ENCODE results near the gene OXCT1. TPM values are rescaled to one million over a fixed set of nuclear protein-coding genes. Genes with fewer than 3 reads are reported as not detected.

The OXCT1 gene
- total RNA-seq, 1 donor from 2014 or later, result 24.7 TPM

DNA sequence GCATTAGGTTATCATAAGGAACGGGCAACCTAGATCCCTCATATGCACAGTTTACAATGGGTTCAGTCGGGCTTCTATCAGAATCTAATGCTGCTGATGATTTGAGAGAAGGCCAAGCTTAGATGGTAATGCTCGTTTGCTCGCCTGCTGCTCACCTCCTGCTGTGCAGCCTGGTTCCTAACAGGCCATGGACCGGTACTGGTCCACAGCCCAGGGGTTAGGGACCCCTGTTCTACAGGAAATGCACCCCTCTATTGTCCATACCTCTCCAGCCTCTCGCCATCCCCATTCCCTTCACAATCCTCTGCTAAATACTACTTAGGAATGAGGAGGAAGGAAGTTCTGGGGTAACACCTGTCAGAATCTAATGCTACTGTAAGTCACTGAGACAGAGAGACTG lies 75.1 kb downstream of the OXCT1 start:
- Mint-ChIP-seq H3K9me3 (ENCODE audit: unreplicated experiment) (no peaks in the 10 kb centered on the region), H3K4me3 (ENCODE audit: unreplicated experiment) (no peak overlapping the region), H3K4me1 (ENCODE audit: low read depth, unreplicated experiment) (peaks cover 5% of the 10 kb centered on the region), H3K36me3 (ENCODE audit: unreplicated experiment) (no peaks in the 10 kb centered on the region), H3K27me3 (ENCODE audit: unreplicated experiment) (no peaks in the 10 kb centered on the region), H3K27ac (ENCODE audit: unreplicated experiment) (no peak overlapping the region)
- DNase-seq, result no peak
- TF ChIP-seq, protein P1, sequence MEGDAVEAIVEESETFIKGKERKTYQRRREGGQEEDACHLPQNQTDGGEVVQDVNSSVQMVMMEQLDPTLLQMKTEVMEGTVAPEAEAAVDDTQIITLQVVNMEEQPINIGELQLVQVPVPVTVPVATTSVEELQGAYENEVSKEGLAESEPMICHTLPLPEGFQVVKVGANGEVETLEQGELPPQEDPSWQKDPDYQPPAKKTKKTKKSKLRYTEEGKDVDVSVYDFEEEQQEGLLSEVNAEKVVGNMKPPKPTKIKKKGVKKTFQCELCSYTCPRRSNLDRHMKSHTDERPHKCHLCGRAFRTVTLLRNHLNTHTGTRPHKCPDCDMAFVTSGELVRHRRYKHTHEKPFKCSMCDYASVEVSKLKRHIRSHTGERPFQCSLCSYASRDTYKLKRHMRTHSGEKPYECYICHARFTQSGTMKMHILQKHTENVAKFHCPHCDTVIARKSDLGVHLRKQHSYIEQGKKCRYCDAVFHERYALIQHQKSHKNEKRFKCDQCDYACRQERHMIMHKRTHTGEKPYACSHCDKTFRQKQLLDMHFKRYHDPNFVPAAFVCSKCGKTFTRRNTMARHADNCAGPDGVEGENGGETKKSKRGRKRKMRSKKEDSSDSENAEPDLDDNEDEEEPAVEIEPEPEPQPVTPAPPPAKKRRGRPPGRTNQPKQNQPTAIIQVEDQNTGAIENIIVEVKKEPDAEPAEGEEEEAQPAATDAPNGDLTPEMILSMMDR (IDR thresholded peaks at IDR 0.05; ENCODE audit: partially characterized antibody, unreplicated experiment), result no peak

DNA sequence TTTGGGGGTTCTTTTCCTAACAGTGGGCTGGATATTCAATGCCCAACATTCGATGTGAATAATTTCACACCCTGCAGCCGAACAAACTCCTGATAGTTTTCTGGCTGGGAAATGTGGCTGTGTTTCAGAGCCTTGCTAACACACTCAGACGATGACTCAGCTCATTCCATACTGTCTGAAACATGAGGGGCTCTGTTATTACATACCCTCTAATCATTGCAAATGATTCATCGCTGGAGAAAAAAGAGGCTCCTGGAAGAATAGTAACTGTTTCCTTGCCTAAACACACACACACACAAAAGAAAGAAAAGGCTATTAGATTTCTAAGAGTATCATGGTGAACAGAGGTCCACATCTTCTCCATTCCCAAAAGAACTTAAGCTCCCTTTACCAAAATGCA lies 75.8 kb downstream of the OXCT1 start:
- Mint-ChIP-seq H3K27me3 (ENCODE audit: unreplicated experiment) (no peaks in the 10 kb centered on the region), H3K9me3 (ENCODE audit: unreplicated experiment) (no peaks in the 10 kb centered on the region), H3K4me3 (ENCODE audit: unreplicated experiment) (no peak overlapping the region), H3K27ac (ENCODE audit: unreplicated experiment) (no peak overlapping the region), H3K36me3 (ENCODE audit: unreplicated experiment) (no peaks in the 10 kb centered on the region), H3K4me1 (ENCODE audit: low read depth, unreplicated experiment) (peaks cover 2% of the 10 kb centered on the region)
- TF ChIP-seq, protein P1 (IDR thresholded peaks at IDR 0.05; ENCODE audit: partially characterized antibody, unreplicated experiment), result no peak
- no peak for DNase-seq

DNA sequence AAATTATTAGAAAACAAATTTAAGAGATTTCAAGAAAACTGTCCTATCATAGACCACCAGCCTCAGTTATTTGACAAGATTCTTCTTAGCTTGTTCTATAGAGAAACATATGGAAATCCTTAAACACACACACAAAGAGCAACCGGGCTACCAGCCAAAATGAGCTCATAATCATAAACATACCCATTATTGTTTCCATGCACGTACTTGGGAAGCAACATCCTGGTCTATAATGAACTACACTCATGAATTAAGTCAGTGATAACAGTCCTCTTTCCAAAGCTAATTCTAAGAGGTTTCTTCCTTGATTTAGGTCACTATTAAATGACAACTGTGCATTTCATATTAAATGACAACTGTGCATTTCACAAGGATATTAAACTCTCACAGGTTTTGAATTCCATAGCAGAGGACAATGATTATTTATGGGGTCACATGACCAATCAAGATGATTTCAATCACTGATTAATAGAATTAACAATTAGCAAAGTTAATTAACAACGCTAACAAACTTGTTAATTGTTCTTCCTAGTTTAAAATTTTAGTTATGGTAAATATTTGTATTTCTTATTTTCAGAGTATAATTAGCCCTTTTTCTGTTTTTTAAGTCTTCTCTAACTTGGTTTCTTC lies 77.0 kb downstream of the OXCT1 start:
- no peak overlapping the region for H3K27ac Mint-ChIP-seq (ENCODE audit: unreplicated experiment)
- no peaks in the 10 kb centered on the region for H3K36me3 Mint-ChIP-seq (ENCODE audit: unreplicated experiment)
- DNase-seq, result no peak
- TF ChIP-seq, protein P1 (IDR thresholded peaks at IDR 0.05; ENCODE audit: partially characterized antibody, unreplicated experiment), result no peak
- no peaks in the 10 kb centered on the region for H3K27me3 Mint-ChIP-seq (ENCODE audit: unreplicated experiment)
- H3K4me1 Mint-ChIP-seq (ENCODE audit: low read depth, unreplicated experiment), result peaks cover 2% of the 10 kb centered on the region
- no peak overlapping the region for H3K4me3 Mint-ChIP-seq (ENCODE audit: unreplicated experiment)
- no peaks in the 10 kb centered on the region for H3K9me3 Mint-ChIP-seq (ENCODE audit: unreplicated experiment)

DNA sequence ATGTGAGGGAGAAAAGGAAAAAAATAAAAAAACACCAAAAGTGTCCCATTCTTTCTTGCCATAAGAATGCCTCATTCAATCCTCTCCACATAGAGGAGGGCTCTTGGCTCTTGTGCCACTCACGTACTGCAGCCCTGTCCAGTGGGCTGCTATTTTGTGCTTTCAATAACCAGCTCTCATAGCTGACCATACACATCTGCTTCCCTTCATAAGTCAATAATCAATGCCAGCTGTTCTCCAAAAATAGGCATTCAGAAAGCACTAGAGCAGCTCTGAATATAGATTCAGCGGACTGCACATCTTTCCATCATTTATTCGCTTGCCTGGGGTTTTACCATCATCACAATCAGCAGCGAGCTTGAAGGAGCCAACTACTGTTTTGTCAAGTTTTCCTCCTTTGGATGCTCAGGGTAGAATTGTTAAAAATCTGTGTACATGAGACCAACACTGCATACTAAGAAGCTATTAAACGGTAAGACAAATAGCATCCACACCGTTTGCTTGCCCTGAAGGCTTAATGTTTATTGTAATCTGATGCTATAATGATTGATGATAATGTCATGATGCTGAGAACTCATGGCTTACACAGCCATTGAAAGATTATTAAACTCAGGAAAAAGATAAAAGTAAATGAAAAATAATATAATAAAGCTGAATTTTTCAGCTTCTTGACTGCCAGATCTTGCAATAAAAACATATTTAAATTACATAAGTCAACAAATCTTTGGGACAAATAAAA lies 80.0 kb downstream of the OXCT1 start:
- H3K27me3 Mint-ChIP-seq (ENCODE audit: unreplicated experiment), result no peaks in the 10 kb centered on the region
- H3K36me3 Mint-ChIP-seq (ENCODE audit: unreplicated experiment), result no peaks in the 10 kb centered on the region
- peaks cover 2% of the 10 kb centered on the region for H3K4me1 Mint-ChIP-seq (ENCODE audit: low read depth, unreplicated experiment)
- no peak overlapping the region for H3K4me3 Mint-ChIP-seq (ENCODE audit: unreplicated experiment)
- H3K27ac Mint-ChIP-seq (ENCODE audit: unreplicated experiment), result no peak overlapping the region
- TF ChIP-seq, protein P1 (IDR thresholded peaks at IDR 0.05; ENCODE audit: partially characterized antibody, unreplicated experiment), result no peak
- DNase-seq, result no peak
- no peaks in the 10 kb centered on the region for H3K9me3 Mint-ChIP-seq (ENCODE audit: unreplicated experiment)

DNA sequence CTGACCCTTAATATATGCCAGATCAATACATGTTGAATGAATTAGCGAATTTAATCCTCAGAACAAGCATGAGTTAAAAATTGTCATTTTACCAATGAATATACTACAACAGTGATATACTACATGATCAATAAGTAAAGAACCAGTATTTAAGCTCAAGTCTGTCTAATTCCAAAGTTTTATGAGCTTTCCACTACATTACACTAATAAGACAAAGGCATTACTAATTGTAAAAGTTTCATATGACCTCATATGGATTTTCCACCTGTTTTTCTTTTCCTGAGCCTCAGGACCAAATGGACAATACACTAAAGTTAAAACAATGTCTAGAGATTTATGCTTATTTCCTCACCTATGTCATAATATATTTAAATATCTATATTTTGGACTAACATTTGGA lies 80.8 kb downstream of the OXCT1 start:
- H3K27me3 Mint-ChIP-seq (ENCODE audit: unreplicated experiment), result no peaks in the 10 kb centered on the region
- H3K27ac Mint-ChIP-seq (ENCODE audit: unreplicated experiment), result no peak overlapping the region
- no peaks in the 10 kb centered on the region for H3K36me3 Mint-ChIP-seq (ENCODE audit: unreplicated experiment)
- TF ChIP-seq, protein P1 (IDR thresholded peaks at IDR 0.05; ENCODE audit: partially characterized antibody, unreplicated experiment), result no peak
- H3K9me3 Mint-ChIP-seq (ENCODE audit: unreplicated experiment), result no peaks in the 10 kb centered on the region
- DNase-seq, result no peak
- peaks cover 2% of the 10 kb centered on the region for H3K4me1 Mint-ChIP-seq (ENCODE audit: low read depth, unreplicated experiment)
- H3K4me3 Mint-ChIP-seq (ENCODE audit: unreplicated experiment), result no peak overlapping the region

All from glutamatergic neuron (in vitro differentiated cells).